HG02981 (cell line): Measurements from ENCODE around the gene MPPE1.

Experiments used
- ATAC-seq: cut with Tn5 transposase; IDR thresholded peaks from one replicate; pipeline ENCODE4 v1.9.1; 2021; ENCODE audit warnings: mild to moderate bottlenecking, moderate library complexity; ENCODE audit not compliant: unreplicated experiment

Gene MPPE1

GRCh38 chr18:11885278-11885947, 22.7 kb downstream of the MPPE1 start:
- ATAC-seq: no peak

- no peak for ATAC-seq
These were observed 23.6 kb downstream of the MPPE1 start for GRCh38 chr18:11884396-11885030.

- peak; percentile 86 for ATAC-seq
These were observed 25.0 kb downstream of the MPPE1 start for GRCh38 chr18:11883153-11883552.

- no peak for ATAC-seq
These were observed 25.5 kb downstream of the MPPE1 start for GRCh38 chr18:11882636-11883035.

- ATAC-seq: no peak
These were observed 27.4 kb downstream of the MPPE1 start for GRCh38 chr18:11880586-11881304.

GRCh38 chr18:11877497-11878135, 30.5 kb downstream of the MPPE1 start:
- no peak for ATAC-seq

GRCh38 chr18:11874676-11875075, 33.4 kb downstream of the MPPE1 start:
- no peak for ATAC-seq

- no peak for ATAC-seq
These were observed 34.3 kb downstream of the MPPE1 start for GRCh38 chr18:11873670-11874340.

GRCh38 chr18:11872479-11873136, 35.5 kb downstream of the MPPE1 start:
- ATAC-seq: no peak

- ATAC-seq: no peak
These were observed 36.6 kb downstream of the MPPE1 start for GRCh38 chr18:11871501-11871900.

GRCh38 chr18:11868230-11868629, 39.9 kb downstream of the MPPE1 start:
- ATAC-seq: no peak

GRCh38 chr18:11866764-11867163, 41.4 kb downstream of the MPPE1 start:
- no peak for ATAC-seq

- no peak for ATAC-seq
These were observed 41.8 kb downstream of the MPPE1 start for GRCh38 chr18:11866329-11866728.

GRCh38 chr18:11865071-11865470, 43.0 kb downstream of the MPPE1 start:
- no peak for ATAC-seq

- ATAC-seq: no peak
These were observed 43.6 kb downstream of the MPPE1 start for GRCh38 chr18:11864471-11864870.

GRCh38 chr18:11862468-11863137, 45.5 kb downstream of the MPPE1 start:
- no peak for ATAC-seq

GRCh38 chr18:11861583-11862288, 46.4 kb downstream of the MPPE1 start:
- no peak for ATAC-seq

- no peak for ATAC-seq
These were observed 47.3 kb downstream of the MPPE1 start for GRCh38 chr18:11860594-11861450.
